ENCODE measurements around the gene TMEM174. TPM values are rescaled to one million over a fixed set of nuclear protein-coding genes. Genes with fewer than 3 reads are reported as not detected.

The TMEM174 gene
- not detected in 2 replicates for total RNA-seq (2014; rRNA removed; shearing (Covaris generic); ENCODE audit: low replicate concordance)

- in situ Hi-C loops (cut with HindIII; ENCODE audit: low pct_unique_long_range_greater_than_20kb, low sequenced_read_pairs), result no loop called here
- DNase-seq (ENCODE audit: low read depth), result no peak
These were observed at the start of gene TMEM174 for GRCh38 chr5:73172951-73173350. Gene TMEM174, plus strand, starts transcription at chr5:73173193. Its CDS starts 51 bp downstream, at chr5:73173244.

- in situ Hi-C loops (cut with HindIII; ENCODE audit: low pct_unique_long_range_greater_than_20kb, low sequenced_read_pairs), result no loop called here
- no peak for DNase-seq (ENCODE audit: low read depth)
These were observed 47.7 kb upstream of the TMEM174 start for GRCh38 chr5:73125289-73125688.

GRCh38 chr5:73126381-73126780 is 46.6 kb upstream of the TMEM174 start:
- in situ Hi-C loops (cut with HindIII; ENCODE audit: low pct_unique_long_range_greater_than_20kb, low sequenced_read_pairs), result no loop called here
- DNase-seq (ENCODE audit: low read depth), result no peak

- DNase-seq (ENCODE audit: low read depth), result no peak
- in situ Hi-C loops (cut with HindIII; ENCODE audit: low pct_unique_long_range_greater_than_20kb, low sequenced_read_pairs), result no loop called here
These were observed 46.0 kb upstream of the TMEM174 start for GRCh38 chr5:73126957-73127356.

- in situ Hi-C loops (cut with HindIII; ENCODE audit: low pct_unique_long_range_greater_than_20kb, low sequenced_read_pairs), result no loop called here
- no peak for DNase-seq (ENCODE audit: low read depth)
These were observed 43.9 kb upstream of the TMEM174 start for GRCh38 chr5:73129143-73129542.

- no peak for DNase-seq (ENCODE audit: low read depth)
- in situ Hi-C loops (cut with HindIII; ENCODE audit: low pct_unique_long_range_greater_than_20kb, low sequenced_read_pairs), result no loop called here
These were observed 42.2 kb upstream of the TMEM174 start for GRCh38 chr5:73130811-73131210.

- in situ Hi-C loops (cut with HindIII; ENCODE audit: low pct_unique_long_range_greater_than_20kb, low sequenced_read_pairs), result no loop called here
- no peak for DNase-seq (ENCODE audit: low read depth)
These were observed 41.1 kb upstream of the TMEM174 start for GRCh38 chr5:73131711-73132425.

GRCh38 chr5:73132759-73133158 is 40.2 kb upstream of the TMEM174 start:
- in situ Hi-C loops (cut with HindIII; ENCODE audit: low pct_unique_long_range_greater_than_20kb, low sequenced_read_pairs), result no loop called here
- DNase-seq (ENCODE audit: low read depth), result no peak

- no peak for DNase-seq (ENCODE audit: low read depth)
- in situ Hi-C loops (cut with HindIII; ENCODE audit: low pct_unique_long_range_greater_than_20kb, low sequenced_read_pairs), result no loop called here
These were observed 38.0 kb upstream of the TMEM174 start for GRCh38 chr5:73135021-73135420.

- DNase-seq (ENCODE audit: low read depth), result no peak
- in situ Hi-C loops (cut with HindIII; ENCODE audit: low pct_unique_long_range_greater_than_20kb, low sequenced_read_pairs), result no loop called here
These were observed 37.5 kb upstream of the TMEM174 start for GRCh38 chr5:73135429-73136054.

- in situ Hi-C loops (cut with HindIII; ENCODE audit: low pct_unique_long_range_greater_than_20kb, low sequenced_read_pairs), result no loop called here
- DNase-seq (ENCODE audit: low read depth), result no peak
These were observed 36.9 kb upstream of the TMEM174 start for GRCh38 chr5:73136055-73136562.

GRCh38 chr5:73137563-73138530 is 35.1 kb upstream of the TMEM174 start:
- in situ Hi-C loops (cut with HindIII; ENCODE audit: low pct_unique_long_range_greater_than_20kb, low sequenced_read_pairs), result no loop called here
- no peak for DNase-seq (ENCODE audit: low read depth)

GRCh38 chr5:73139485-73139884 is 33.5 kb upstream of the TMEM174 start:
- in situ Hi-C loops (cut with HindIII; ENCODE audit: low pct_unique_long_range_greater_than_20kb, low sequenced_read_pairs), result no loop called here

GRCh38 chr5:73140801-73141200 is 32.2 kb upstream of the TMEM174 start:
- DNase-seq (ENCODE audit: low read depth), result no peak
- in situ Hi-C loops (cut with HindIII; ENCODE audit: low pct_unique_long_range_greater_than_20kb, low sequenced_read_pairs), result no loop called here

More at GRCh38 chr5:73139485-73139884, 33.5 kb upstream of the TMEM174 start:
- DNase-seq (ENCODE audit: low read depth), result no peak

- in situ Hi-C loops (cut with HindIII; ENCODE audit: low pct_unique_long_range_greater_than_20kb, low sequenced_read_pairs), result no loop called here
- no peak for DNase-seq (ENCODE audit: low read depth)
These were observed 31.0 kb upstream of the TMEM174 start for GRCh38 chr5:73142035-73142434.

GRCh38 chr5:73143716-73144115 is 29.3 kb upstream of the TMEM174 start:
- DNase-seq (ENCODE audit: low read depth), result no peak
- in situ Hi-C loops (cut with HindIII; ENCODE audit: low pct_unique_long_range_greater_than_20kb, low sequenced_read_pairs), result no loop called here

- in situ Hi-C loops (cut with HindIII; ENCODE audit: low pct_unique_long_range_greater_than_20kb, low sequenced_read_pairs), result no loop called here
- DNase-seq (ENCODE audit: low read depth), result no peak
These were observed 23.5 kb upstream of the TMEM174 start for GRCh38 chr5:73149540-73149939.

- in situ Hi-C loops (cut with HindIII; ENCODE audit: low pct_unique_long_range_greater_than_20kb, low sequenced_read_pairs), result no loop called here
- no peak for DNase-seq (ENCODE audit: low read depth)
These were observed 22.1 kb upstream of the TMEM174 start for GRCh38 chr5:73150876-73151275.

Measured in Caki2 (cell line).